Measurements from ENCODE around the gene FUT3. TPM values are rescaled to one million over a fixed set of nuclear protein-coding genes. Genes with fewer than 3 reads are reported as not detected.

The FUT3 gene
- total and polyA plus RNA-seq, 9 of the 15 experiments (the other 6 are each of a cell fraction or from before 2014, with no cell fraction given) = 0.09 TPM; not detected in 8

- TF ChIP-seq E2F4 (CRISPR knock-in tag; IDR thresholded peaks at IDR 0.05; ENCODE audit: low read depth) (peak; percentile 87), NR1H2 (CRISPR knock-in tag; IDR thresholded peaks at IDR 0.05) (no peak), DACH1 (IDR thresholded peaks at IDR 0.05; ENCODE audit: partially characterized antibody) (peak; percentile 28), ZNF274 (IDR thresholded peaks at IDR 0.05; ENCODE audit: borderline replicate concordance, low read depth, low read length) (no peak; the same call in 1 of the 2 replicates), MCM5 (IDR thresholded peaks at IDR 0.05; ENCODE audit: low read depth) (no peak), CHD7 (IDR thresholded peaks at IDR 0.05; ENCODE audit: low read depth, low read length) (no peak), SOX6 (IDR thresholded peaks at IDR 0.05) (no peak), RBBP5 (IDR thresholded peaks at IDR 0.05; ENCODE audit: borderline replicate concordance, insufficient read depth, low read length, poor library complexity, severe bottlenecking) (no peak), ZNF24 (IDR thresholded peaks at IDR 0.05) (no peak), CTBP1 (IDR thresholded peaks at IDR 0.05; ENCODE audit: borderline replicate concordance) (peak; percentile 87), PTTG1 (tag; IDR thresholded peaks at IDR 0.05; ENCODE audit: low read depth) (no peak), BDP1 (IDR thresholded peaks at IDR 0.05; ENCODE audit: insufficient read depth, insufficient read length) (no peak), RCOR1 (IDR thresholded peaks at IDR 0.05; ENCODE audit: borderline replicate concordance in 1 of 2, low read depth in 2 of 2, low read length in 2 of 2) (peak in 1 of 2 experiments; percentile 69; a peak in 3 of 4 replicates), PTRF (tag; IDR thresholded peaks at IDR 0.05) (no peak), COPS2 (conservative IDR thresholded peaks at IDR 0.05) (no peak), CREBBP (IDR thresholded peaks at IDR 0.05; ENCODE audit: low read depth, low read length) (no peak), EWSR1 (IDR thresholded peaks at IDR 0.05; ENCODE audit: borderline replicate concordance, low read depth, partially characterized antibody) (no peak)
Observed at GRCh38 chr19:5803752-5804515, 47.3 kb downstream of the FUT3 start (continued).

All from K562 (cell line).